ENCODE measurements around the gene SYNRG. TPM values are rescaled to one million over a fixed set of nuclear protein-coding genes. Genes with fewer than 3 reads are reported as not detected.

Gene SYNRG
- total and polyA plus RNA-seq, 2 of the 13 experiments (the other 11 are each of a cell fraction or from before 2014, with no cell fraction given): 7.3 to 8.7 TPM

DNA sequence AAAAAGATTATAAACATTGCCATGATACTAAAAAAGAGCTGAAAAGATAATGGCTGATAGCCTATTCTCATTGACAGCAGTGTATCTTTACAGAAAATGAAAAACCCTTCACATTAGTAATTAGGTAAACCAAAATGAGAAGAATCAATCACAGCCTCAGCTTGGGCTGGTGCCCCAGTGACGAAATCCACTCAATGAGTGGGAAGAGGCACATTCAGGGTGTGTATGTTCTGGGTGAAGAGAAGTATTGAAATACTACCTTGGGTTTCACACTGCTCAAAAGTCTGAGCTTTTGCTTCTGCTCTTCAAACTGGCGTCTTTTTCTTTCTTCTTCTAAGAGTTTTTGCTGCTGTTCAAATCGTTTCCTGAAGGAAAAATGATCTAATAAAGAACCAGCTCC, 24.2 kb downstream of the SYNRG start:
- H3K36me3 ChIP-seq (replicated peaks in 1 of 2; ENCODE audit: control insufficient read depth in 1 of 2, insufficient read depth in 2 of 2, low read length in 2 of 2): peaks cover 11 to 33% of the 10 kb centered on the region in 2 experiments; a peak in 4 of 5 replicates
- H4K20me1 ChIP-seq (ENCODE audit: insufficient read depth, low read length): no peaks in the 10 kb centered on the region
- FAIRE-seq (no peak), DNase-seq (ENCODE audit: low spot score) (no peak), ATAC-seq (no peak)
- WGBS (ENCODE audit: low lambda C conversion rate): 83% methylated on average over 3 of the region's 3 CpGs
- no peaks in the 10 kb centered on the region for H3K9me3 ChIP-seq (ENCODE audit: low read length)
- no peak overlapping the region for H3K9ac ChIP-seq (ENCODE audit: insufficient read depth, low read depth, low read length)
- in situ Hi-C loops (cut with HindIII; ENCODE audit: extremely low pct_ligation_motif_present, low pct_unique_long_range_greater_than_20kb) (no loop called here), intact Hi-C loops (cut with micrococcal nuclease; ENCODE audit: unreplicated experiment) (no loop called here)
- H3K4me2 ChIP-seq (ENCODE audit: low read depth, low read length): no peak overlapping the region
- no TSS peak for BruUV-seq (replicated peaks)
- H3K4me1 ChIP-seq (ENCODE audit: insufficient read depth, low read length): no peaks in the 10 kb centered on the region
- no peak overlapping the region for H2AFZ ChIP-seq (ENCODE audit: low read length)
- H3K79me2 ChIP-seq (ENCODE audit: insufficient read depth, low read length): no peaks in the 10 kb centered on the region
- TF ChIP-seq ZNF230 (CRISPR knock-in tag; IDR thresholded peaks at IDR 0.05) (no peak), ZMYM2 (CRISPR knock-in tag; IDR thresholded peaks at IDR 0.05) (no peak), ZC3H4 (CRISPR knock-in tag; IDR thresholded peaks at IDR 0.05; ENCODE audit: borderline replicate concordance) (no peak)
- ChIA-PET POLR2A (no interaction called here), CTCF (ENCODE audit: low intra/inter-chr PET ratio, low total read pairs) (no interaction called here)
- no peak overlapping the region for H3K27ac ChIP-seq (ENCODE audit: extremely low read length, insufficient read depth, low read length)
- H3K27me3 ChIP-seq (ENCODE audit: control insufficient read depth in 1 of 2, insufficient read depth in 2 of 2, low read length in 2 of 2): no peaks in the 10 kb centered on the region
- H3K4me3 ChIP-seq (replicated peaks in 1 of 3; ENCODE audit: insufficient read depth in 1 of 3, low read depth in 2 of 3, low read length in 3 of 3): no peak overlapping the region

DNA sequence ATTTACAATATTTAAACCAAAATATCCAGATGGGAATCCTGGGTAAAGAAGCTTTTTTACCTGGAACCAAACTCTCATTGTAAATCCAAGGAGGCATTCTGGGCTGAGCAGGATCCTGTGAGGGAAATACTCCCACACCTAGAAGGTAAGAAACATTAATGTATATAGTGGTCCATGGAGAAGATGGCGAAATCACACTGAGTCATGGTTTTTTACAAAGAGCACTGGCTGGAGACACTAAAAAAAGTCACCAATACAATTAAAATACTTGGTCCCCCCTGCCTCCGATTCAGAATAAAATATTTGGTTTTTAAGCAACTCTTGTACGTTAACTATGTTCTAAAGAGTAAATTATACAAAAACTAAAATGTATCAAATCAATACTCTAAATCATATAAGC, 32.9 kb downstream of the SYNRG start:
- H2AFZ ChIP-seq (ENCODE audit: low read length): no peak overlapping the region
- H3K9ac ChIP-seq (ENCODE audit: insufficient read depth, low read depth, low read length): no peak overlapping the region
- ATAC-seq (no peak), FAIRE-seq (no peak), DNase-seq (ENCODE audit: low spot score) (no peak)
- no peaks in the 10 kb centered on the region for H3K79me2 ChIP-seq (ENCODE audit: insufficient read depth, low read length)
- no peaks in the 10 kb centered on the region for H4K20me1 ChIP-seq (ENCODE audit: insufficient read depth, low read length)
- 94% methylated on average over 3 of the region's 3 CpGs for WGBS (ENCODE audit: low lambda C conversion rate)
- no peaks in the 10 kb centered on the region for H3K4me1 ChIP-seq (ENCODE audit: insufficient read depth, low read length)
- no peak overlapping the region for H3K4me2 ChIP-seq (ENCODE audit: low read depth, low read length)
- intact Hi-C loops (cut with micrococcal nuclease; ENCODE audit: unreplicated experiment) (no loop called here), in situ Hi-C loops (cut with HindIII; ENCODE audit: extremely low pct_ligation_motif_present, low pct_unique_long_range_greater_than_20kb) (no loop called here)
- no peaks in the 10 kb centered on the region for H3K9me3 ChIP-seq (ENCODE audit: low read length)
- no peaks in the 10 kb centered on the region for H3K27me3 ChIP-seq (ENCODE audit: control insufficient read depth in 1 of 2, insufficient read depth in 2 of 2, low read length in 2 of 2)
- H3K27ac ChIP-seq (ENCODE audit: extremely low read length, insufficient read depth, low read length): no peak overlapping the region
- no peak for TF ChIP-seq NCOA5 (CRISPR knock-in tag; IDR thresholded peaks at IDR 0.05)
- TF ChIP-seq, protein P1, sequence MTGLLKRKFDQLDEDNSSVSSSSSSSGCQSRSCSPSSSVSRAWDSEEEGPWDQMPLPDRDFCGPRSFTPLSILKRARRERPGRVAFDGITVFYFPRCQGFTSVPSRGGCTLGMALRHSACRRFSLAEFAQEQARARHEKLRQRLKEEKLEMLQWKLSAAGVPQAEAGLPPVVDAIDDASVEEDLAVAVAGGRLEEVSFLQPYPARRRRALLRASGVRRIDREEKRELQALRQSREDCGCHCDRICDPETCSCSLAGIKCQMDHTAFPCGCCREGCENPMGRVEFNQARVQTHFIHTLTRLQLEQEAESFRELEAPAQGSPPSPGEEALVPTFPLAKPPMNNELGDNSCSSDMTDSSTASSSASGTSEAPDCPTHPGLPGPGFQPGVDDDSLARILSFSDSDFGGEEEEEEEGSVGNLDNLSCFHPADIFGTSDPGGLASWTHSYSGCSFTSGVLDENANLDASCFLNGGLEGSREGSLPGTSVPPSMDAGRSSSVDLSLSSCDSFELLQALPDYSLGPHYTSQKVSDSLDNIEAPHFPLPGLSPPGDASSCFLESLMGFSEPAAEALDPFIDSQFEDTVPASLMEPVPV (CRISPR knock-in tag; IDR thresholded peaks at IDR 0.05): no peak
- ChIA-PET POLR2A (no interaction called here), CTCF (ENCODE audit: low intra/inter-chr PET ratio, low total read pairs) (no interaction called here)
- peaks cover 7 to 24% of the 10 kb centered on the region in 2 experiments; a peak in 4 of 5 replicates for H3K36me3 ChIP-seq (replicated peaks in 1 of 2; ENCODE audit: control insufficient read depth in 1 of 2, insufficient read depth in 2 of 2, low read length in 2 of 2)
- BruUV-seq (replicated peaks): no TSS peak
- H3K4me3 ChIP-seq (replicated peaks in 1 of 3; ENCODE audit: insufficient read depth in 1 of 3, low read depth in 2 of 3, low read length in 3 of 3): no peak overlapping the region

All from HepG2 (cell line).